Upper lobe of left lung (tissue), 4 donors: ENCODE measurements around the gene OBSCN.

Experiments used
- CTCF ChIP-seq, 6 experiments: fragments of 450-650 bp in 4 of 6; fragments of 200-600 bp in 2 of 6; sonication (generic) in 2 of 6; IDR thresholded peaks; one replicate each; pipeline ENCODE4 v1.5.1; 2016 to 2019; ENCODE audit warnings: antibody characterized with exemption in 6 of 6
- EP300 ChIP-seq, 4 donors: sonication (generic); formaldehyde crosslinking; IDR thresholded peaks; one replicate each; pipeline ENCODE4 v1.5.1; 2017; ENCODE audit warnings: antibody characterized with exemption in 4 of 4, control low read depth in 2 of 4
- POLR2A ChIP-seq, 4 donors: fragments of 450-650 bp; IDR thresholded peaks; one replicate each; pipeline ENCODE4 v1.5.1; 2016 to 2017; ENCODE audit warnings: antibody characterized with exemption in 4 of 4, mild to moderate bottlenecking in 2 of 4

DNA sequence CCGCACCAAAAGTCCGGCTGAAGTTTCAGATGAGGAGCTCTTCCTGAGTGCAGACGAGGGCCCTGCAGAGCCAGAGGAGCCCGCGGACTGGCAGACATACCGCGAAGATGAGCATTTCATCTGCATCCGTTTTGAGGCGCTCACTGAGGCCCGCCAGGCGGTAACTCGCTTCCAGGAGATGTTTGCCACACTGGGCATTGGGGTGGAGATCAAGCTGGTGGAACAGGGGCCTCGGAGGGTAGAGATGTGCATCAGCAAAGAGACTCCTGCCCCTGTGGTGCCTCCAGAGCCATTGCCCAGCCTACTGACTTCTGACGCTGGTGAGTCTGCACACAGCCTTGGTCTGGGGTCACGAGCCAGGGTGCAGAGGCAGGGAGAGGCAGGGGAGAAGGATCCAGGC, 114.1 kb downstream of the OBSCN start:
- no peak for TF ChIP-seq CTCF (IDR thresholded peaks at IDR 0.05)
- TF ChIP-seq EP300 (IDR thresholded peaks at IDR 0.05): no peak
- TF ChIP-seq POLR2A (IDR thresholded peaks at IDR 0.05): no peak
